SKM-1 treated with dmso at 0.1 percent for 144 hours (cell line): ENCODE data around the gene BACE2.

Source experiments
- DNase-seq: peaks from one replicate; lab custom pipeline; 2025; ENCODE audit not compliant: unreplicated experiment; lab: John Stamatoyannopoulos, UW

The BACE2 gene

GRCh38 chr21:41147979-41148355 lies 20.0 kb upstream of the BACE2 start:
- no peak for DNase-seq

DNA sequence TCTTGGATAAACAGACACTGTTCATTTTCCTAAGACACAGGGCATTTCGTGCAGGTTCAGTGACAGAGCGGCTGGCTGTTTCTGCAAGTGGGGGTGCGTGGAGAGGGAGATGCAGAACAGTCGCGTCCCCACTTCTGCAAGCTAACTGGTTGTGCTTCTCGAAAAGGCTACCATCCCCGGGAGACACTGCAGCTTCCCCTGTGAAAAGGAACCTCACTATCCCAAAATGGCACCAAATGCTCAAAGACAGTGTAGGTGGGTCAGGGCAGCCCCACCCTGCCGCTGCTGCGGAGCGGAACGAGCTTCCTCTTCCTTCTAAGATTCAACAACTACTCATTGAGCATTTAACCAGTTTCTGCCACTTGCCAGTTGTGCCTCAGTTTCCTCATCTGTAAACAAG lies 19.2 kb upstream of the BACE2 start:
- DNase-seq = no peak

- no peak for DNase-seq
Measured at GRCh38 chr21:41149199-41149598, 18.8 kb upstream of the BACE2 start.

- DNase-seq = peak; percentile 88
Measured at GRCh38 chr21:41152147-41152546, 15.8 kb upstream of the BACE2 start.

DNA sequence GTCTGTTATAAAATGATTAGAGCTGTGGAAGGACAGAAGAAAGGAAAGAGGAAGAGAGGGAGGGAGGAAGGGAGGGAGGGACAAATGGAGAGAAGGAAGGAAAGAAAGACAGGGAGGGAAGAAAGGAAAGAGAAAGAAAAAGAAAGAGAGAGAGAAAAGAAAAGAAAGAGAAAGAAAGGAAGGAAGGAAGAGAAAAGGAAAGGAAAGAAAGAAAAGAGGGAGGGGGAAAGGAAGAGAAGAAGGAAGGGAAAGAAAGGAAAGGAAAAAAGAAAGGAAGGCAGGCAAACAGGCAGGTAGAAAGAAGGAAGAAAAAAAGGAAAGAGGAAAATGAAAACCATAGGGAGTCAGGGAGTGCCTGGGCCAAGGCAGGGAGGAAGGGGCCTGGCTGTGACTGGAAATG lies 14.5 kb upstream of the BACE2 start:
- DNase-seq = no peak

DNA sequence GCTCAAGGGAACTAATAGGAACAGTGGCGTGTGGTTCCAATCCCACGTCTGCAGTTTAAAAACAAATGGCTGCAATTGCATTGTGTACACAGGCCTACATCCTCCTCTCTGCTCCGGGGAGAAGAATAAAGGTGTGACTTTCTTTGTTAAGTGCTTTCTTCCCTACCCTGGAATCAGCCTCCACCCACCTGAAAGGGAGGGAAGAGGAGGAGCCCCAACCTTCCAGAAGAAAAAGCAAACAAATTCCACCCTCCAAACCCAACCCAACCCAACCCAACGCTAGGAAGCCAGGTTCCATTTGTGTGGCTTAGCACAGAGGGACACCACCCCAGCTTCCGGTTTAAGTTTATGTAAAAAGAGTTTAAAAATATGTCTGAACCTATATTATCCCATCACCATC lies 11.8 kb upstream of the BACE2 start:
- DNase-seq = no peak

DNA sequence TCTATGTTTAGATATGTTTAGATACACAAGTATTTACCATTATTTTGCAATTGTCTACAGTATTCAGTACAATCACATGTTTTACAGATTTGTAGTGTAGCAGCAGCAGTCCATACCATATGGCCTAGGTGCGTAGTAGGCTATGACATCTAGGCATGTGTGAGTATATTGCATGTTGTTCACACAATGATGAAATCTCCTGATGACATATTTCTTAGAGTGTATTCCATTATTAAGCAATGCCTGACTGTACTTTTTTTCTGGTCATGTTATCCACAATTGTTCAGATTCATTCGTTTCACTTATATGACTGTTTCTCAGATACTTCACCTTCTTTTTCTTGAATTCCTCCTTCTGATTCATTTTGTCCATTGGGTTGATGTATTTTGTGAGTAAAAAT lies 9.9 kb upstream of the BACE2 start:
- no peak for DNase-seq

DNA sequence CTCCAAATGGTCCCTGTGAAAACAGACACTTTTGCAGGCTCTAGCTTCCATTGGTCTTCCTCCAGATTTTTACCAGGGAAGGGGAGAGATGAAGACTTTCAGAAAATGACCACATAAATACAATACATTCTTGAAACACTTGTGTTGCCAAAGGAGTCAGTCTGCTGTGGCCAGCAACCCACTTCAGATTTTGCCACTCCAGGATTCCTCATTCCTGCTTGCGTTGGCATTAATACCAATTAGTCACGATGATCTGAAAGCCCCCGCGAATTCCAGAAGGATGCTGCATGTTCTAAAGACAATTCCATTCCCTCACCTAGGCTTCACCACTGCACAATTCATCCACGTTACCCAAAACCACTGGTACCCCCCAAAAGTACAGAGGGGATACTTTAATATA lies 7.9 kb upstream of the BACE2 start:
- no peak for DNase-seq

DNA sequence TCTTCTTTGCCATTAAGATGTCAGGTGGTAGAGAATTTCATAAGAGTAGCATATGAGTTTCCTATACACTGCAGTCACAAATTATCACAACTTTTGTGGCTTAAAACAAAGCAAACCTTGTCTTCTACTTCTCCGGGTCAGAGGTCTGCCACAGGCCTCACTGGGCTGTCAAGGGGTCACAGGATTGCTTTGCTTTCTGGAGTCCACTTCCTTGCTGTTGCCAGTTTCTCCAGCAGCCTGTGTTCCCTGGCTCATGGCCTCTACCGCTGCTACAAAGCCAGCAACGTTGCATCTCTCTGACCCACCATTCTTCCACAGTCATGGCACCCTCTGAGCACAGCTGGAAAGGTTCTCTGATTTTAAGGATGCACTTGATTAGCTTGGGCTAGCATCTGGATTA lies 6.5 kb upstream of the BACE2 start:
- DNase-seq = no peak

GRCh38 chr21:41162096-41162495 lies 5.9 kb upstream of the BACE2 start:
- DNase-seq = no peak

DNA sequence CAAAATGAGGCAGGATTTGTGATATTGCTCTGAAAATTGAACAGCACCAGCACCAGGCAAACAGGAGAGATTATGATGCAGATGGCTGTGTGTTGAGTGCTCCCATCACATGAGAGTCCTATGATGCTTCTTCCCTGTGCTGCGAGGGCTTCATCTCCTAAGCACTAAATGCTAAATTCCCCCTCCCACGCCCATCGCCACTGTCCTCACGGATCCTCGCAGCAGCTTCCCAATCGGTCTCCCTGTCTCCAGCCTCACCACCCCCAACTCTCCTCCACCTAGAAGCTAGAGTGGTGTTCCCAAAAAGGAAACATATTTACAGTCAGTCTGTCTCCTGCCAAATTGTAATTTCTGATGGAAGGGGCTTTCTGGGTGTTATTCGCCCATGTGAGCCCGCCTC lies 4.9 kb upstream of the BACE2 start:
- DNase-seq = no peak

DNA sequence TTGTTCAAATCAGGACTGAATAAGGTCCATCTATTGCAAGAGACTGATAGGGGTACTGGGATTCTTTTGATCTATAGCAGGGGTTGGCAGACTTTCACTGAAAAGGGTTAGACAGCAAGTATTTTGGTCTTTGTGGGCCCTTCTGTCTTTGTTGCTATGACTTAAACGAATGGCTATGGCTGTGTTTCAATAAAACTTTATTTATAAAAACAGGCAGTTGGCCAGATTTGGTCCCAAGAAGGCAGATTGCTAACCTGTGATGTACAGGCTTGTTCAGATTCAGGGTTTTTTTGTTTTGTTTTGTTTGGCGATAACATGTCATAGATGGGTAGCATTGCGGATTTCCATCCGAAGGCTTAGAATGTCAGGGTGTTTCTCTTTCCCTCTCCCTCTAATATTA lies 3.9 kb upstream of the BACE2 start:
- no peak for DNase-seq

DNA sequence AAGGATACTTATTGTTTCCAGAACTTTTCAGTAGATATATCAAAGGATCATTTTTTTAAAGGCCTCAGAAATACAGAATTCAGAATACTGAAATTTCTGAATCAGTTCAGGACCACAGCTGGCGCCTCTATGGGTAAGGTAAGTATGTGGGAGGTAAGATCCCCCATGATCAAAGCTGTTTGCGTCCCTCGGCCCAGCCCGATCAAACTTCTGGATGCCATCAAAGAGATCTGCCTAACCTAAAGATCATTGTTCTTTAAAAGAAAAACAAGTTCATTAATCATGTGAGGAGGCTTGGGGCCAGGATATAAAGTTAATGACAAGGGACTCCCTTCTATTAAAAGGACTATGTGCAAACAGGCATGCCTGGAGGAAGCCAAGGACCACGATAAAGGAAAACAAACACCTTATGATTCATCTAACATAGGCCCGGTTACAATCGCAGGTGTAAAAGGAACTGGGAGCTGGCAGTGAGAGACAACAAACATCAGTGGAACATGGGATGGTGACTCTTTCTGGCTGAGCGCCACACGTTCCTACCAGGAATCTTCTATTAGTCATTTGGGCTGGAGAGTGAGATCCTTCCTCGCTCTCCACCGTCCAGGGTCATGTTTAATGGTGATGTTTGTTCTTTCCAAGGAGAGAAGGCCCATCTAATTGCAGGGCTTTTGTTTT lies 2.8 kb upstream of the BACE2 start:
- DNase-seq = no peak

DNA sequence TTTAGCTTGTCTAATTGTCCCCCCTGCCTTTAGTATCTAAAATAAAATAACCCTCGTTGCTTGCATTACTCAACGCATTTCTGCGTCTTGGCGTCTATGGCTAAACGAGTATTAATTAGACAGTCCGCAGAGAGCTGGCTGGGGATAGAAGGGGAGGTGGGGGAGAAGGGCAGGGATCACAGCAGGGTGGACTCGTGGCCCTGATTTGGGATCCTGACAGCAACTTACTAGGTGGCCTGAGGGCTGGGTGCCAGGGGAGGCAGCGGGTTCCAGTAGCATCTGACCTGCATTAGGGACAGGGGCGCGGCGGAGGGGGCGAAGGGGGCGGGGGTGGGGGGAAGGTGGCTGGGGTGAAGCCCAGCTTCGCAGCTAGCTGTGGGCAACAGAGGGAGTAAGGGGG lies 1.1 kb upstream of the BACE2 start:
- no peak for DNase-seq

- DNase-seq = peak; percentile 36
Measured at GRCh38 chr21:41168391-41169257, 664 bp downstream of the BACE2 start.

- no peak for DNase-seq
Measured at GRCh38 chr21:41169258-41169576, 1.3 kb downstream of the BACE2 start.

- no peak for DNase-seq
Measured at GRCh38 chr21:41169701-41170100, 1.7 kb downstream of the BACE2 start.

DNA sequence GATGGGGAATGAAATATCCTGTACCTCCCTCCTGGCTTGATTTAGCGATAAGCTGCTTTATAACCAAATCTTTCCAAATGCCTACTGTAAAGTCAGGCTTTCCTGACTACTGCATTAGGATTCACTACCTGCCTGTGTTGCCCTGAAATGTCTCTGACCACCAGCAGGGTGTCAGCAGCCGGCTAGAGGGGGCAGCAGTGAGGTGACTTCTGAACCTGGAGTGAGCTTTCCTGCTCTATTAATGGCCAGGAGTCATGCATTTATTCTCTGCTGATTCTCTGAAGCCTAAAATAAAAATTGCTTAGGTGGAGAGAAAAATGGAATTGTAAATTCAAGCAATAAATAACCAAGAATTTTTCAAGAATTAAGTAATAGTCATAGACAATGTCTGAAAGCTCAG lies 2.5 kb downstream of the BACE2 start:
- peak; percentile 43 for DNase-seq

- no peak for DNase-seq
Measured at GRCh38 chr21:41170859-41171609, 3.1 kb downstream of the BACE2 start.

DNA sequence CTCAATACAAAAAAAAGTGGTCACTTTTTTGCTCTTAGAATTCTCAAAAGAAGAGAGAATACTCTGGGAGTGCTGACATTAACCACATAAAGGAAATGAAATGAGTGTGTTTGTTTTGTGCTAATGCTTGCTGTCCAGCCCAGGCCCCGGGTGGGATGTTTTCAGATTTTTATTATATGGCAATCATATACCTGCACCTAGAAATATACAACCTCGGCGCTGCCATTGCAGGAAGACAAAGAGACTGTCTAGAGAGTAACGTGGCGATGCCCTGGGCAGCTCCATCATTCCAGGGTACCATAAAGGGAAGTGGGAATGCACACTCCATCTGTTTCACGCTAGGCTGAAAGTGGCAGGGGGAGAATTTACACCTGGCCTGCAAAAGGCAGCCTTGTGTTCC lies 7.1 kb downstream of the BACE2 start:
- DNase-seq = no peak

DNA sequence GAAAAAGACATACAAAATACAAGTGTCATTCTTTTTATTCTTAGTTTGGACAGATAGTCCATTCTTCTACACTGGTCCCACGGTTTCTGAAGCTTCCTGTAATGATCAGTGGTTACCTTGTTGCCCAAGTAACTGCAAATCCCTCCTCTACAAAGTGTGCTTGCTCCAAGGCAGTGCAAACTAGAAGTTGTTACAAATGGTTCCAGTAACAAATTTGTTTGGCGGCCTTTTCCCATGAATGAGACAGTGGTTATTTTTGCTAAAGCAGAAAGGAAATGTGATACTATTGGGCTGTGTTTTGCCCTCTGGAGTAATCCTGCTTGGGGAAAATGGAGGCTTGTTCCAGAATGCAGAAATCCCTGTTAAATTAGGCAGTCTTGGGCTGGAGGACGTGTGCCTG lies 8.9 kb downstream of the BACE2 start:
- DNase-seq = no peak

- DNase-seq = no peak
Measured at GRCh38 chr21:41180752-41181151, 12.8 kb downstream of the BACE2 start.
